Lung (tissue), 12 donors: ENCODE data around the gene HYI. TPM values are rescaled to one million over a fixed set of nuclear protein-coding genes. Genes with fewer than 3 reads are reported as not detected.

Experiments
- ATAC-seq: fragments of 200-7000 bp; cut with Tn5 transposase; one replicate; pipeline ENCODE4 v1.9.1; 2020; ENCODE audit warnings: moderate number of reproducible peaks; ENCODE audit not compliant: insufficient read depth, low FRiP score
- DNase-seq, 3 donors: peaks; one replicate each; pipeline ENCODE4 v3.0.0-alpha.2; 2013 to 2017
- H3K27ac ChIP-seq, 2 donors: one replicate each; pipeline ENCODE4 v1.5.1; 2013; ENCODE audit warnings: mild to moderate bottlenecking in 2 of 2, moderate library complexity in 2 of 2, control low read depth in 1 of 2, inconsistent platforms in 1 of 2, low read depth in 1 of 2, low read length in 1 of 2
- H3K27me3 ChIP-seq, 3 donors: one replicate each; pipeline ENCODE4 v1.5.1; 2013; ENCODE audit warnings: low read length in 2 of 3; ENCODE audit not compliant: control insufficient read depth in 3 of 3, insufficient read depth in 3 of 3
- H3K36me3 ChIP-seq, 4 donors: one replicate each; pipeline ENCODE4 v1.5.1; 2013; ENCODE audit warnings: low read length in 4 of 4, mild to moderate bottlenecking in 1 of 4, moderate library complexity in 1 of 4; ENCODE audit not compliant: control insufficient read depth in 4 of 4, insufficient read depth in 4 of 4
- H3K4me1 ChIP-seq, 5 donors: one replicate each; pipeline ENCODE4 v1.5.1; 2013; ENCODE audit warnings: low read length in 5 of 5, mild to moderate bottlenecking in 2 of 5, moderate library complexity in 1 of 5; ENCODE audit not compliant: control insufficient read depth in 5 of 5, insufficient read depth in 5 of 5
- H3K4me3 ChIP-seq: one replicate; pipeline ENCODE4 v1.5.1; 2013; ENCODE audit warnings: mild to moderate bottlenecking, control low read depth, moderate library complexity
- H3K9ac ChIP-seq, 2 donors: one replicate each; pipeline ENCODE4 v1.5.1; 2013; ENCODE audit warnings: low read length in 2 of 2, control low read depth in 1 of 2; ENCODE audit not compliant: insufficient read depth in 1 of 2
- H3K9me3 ChIP-seq, 4 donors: one replicate each; pipeline ENCODE4 v1.5.1; 2013; ENCODE audit warnings: low read length in 3 of 4, mild to moderate bottlenecking in 1 of 4, moderate library complexity in 1 of 4; ENCODE audit not compliant: control insufficient read depth in 4 of 4, insufficient read depth in 3 of 4
- WGBS, 2 donors: extraction: QIAGEN DNeasy Blood & Tissue Kit; methylation state at CpG; one replicate each; pipeline ENCODE4 v1.1.7; 2013; 5-methylcytosine and 5-hydroxymethylcytosine counted together
- polyA plus RNA-seq, 2 donors: library from polyadenylated mRNA; stranded (reverse); fragments of 200-250 nt; gene quantifications; one replicate each; pipeline ENCODE4 v1.2.1, GENCODE V29; 2013
- total RNA-seq, 2 donors: library from RNA; depleted of rRNA in 1 of 2; stranded (reverse); fragments of >200 nt in 1 of 2; gene quantifications; one replicate each; pipeline ENCODE4 v1.2.1, GENCODE V29; 2014 to 2021
- TF ChIP-seq, protein P1 (sequence below): IDR thresholded peaks from 2 replicates; pipeline ENCODE4 v1.5.1; 2012; ENCODE audit warnings: mild to moderate bottlenecking; ENCODE audit errors: control extremely low read depth, extremely low read depth
- donor health status: control.
- donor health status: control.
- donor health status: Bipolar disorder and iron deficiency.
- donor health status: healthy.
- donor health status: DM: yes; HTN: yes; CAD: no.

Gene HYI
- total and polyA plus RNA-seq, 4 donors: 35.8 to 103 (median 69.4) TPM

GRCh38 chr1:43442756-43443155, 11.0 kb downstream of the HYI start:
- DNase-seq (peak in 1 of 3 donors; percentile 10), ATAC-seq (no peak)
- H3K9me3 ChIP-seq: no peaks in the 10 kb centered on the region
- H3K27me3 ChIP-seq: no peaks in the 10 kb centered on the region
- no peak overlapping the region for H3K27ac ChIP-seq
- H3K4me1 ChIP-seq: peaks cover 0 to 5% (median 0%) of the 10 kb centered on the region in 5 donors
- peaks cover 8 to 73% (median 52%) of the 10 kb centered on the region in 4 donors for H3K36me3 ChIP-seq
- no peak overlapping the region for H3K9ac ChIP-seq
- TF ChIP-seq, protein P1, sequence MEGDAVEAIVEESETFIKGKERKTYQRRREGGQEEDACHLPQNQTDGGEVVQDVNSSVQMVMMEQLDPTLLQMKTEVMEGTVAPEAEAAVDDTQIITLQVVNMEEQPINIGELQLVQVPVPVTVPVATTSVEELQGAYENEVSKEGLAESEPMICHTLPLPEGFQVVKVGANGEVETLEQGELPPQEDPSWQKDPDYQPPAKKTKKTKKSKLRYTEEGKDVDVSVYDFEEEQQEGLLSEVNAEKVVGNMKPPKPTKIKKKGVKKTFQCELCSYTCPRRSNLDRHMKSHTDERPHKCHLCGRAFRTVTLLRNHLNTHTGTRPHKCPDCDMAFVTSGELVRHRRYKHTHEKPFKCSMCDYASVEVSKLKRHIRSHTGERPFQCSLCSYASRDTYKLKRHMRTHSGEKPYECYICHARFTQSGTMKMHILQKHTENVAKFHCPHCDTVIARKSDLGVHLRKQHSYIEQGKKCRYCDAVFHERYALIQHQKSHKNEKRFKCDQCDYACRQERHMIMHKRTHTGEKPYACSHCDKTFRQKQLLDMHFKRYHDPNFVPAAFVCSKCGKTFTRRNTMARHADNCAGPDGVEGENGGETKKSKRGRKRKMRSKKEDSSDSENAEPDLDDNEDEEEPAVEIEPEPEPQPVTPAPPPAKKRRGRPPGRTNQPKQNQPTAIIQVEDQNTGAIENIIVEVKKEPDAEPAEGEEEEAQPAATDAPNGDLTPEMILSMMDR: no peak
- no peak overlapping the region for H3K4me3 ChIP-seq
- 92 to 95% methylated on average over 12 of the region's 12 CpGs for WGBS, 2 donors

GRCh38 chr1:43441894-43442637, 11.7 kb downstream of the HYI start:
- TF ChIP-seq, protein P1: no peak
- Histone ChIP-seq H3K9me3 (no peaks in the 10 kb centered on the region), H3K9ac (no peak overlapping the region), H3K4me3 (no peak overlapping the region), H3K36me3 (peaks cover 5 to 70% (median 50%) of the 10 kb centered on the region in 4 donors), H3K27me3 (no peaks in the 10 kb centered on the region), H3K4me1 (peaks cover 0 to 5% (median 0%) of the 10 kb centered on the region in 5 donors), H3K27ac (no peak overlapping the region)
- 95% methylated on average over 18 of the region's 18 CpGs for WGBS, 2 donors
- DNase-seq (peak in 1 of 3 donors; percentile 9), ATAC-seq (no peak)

DNA sequence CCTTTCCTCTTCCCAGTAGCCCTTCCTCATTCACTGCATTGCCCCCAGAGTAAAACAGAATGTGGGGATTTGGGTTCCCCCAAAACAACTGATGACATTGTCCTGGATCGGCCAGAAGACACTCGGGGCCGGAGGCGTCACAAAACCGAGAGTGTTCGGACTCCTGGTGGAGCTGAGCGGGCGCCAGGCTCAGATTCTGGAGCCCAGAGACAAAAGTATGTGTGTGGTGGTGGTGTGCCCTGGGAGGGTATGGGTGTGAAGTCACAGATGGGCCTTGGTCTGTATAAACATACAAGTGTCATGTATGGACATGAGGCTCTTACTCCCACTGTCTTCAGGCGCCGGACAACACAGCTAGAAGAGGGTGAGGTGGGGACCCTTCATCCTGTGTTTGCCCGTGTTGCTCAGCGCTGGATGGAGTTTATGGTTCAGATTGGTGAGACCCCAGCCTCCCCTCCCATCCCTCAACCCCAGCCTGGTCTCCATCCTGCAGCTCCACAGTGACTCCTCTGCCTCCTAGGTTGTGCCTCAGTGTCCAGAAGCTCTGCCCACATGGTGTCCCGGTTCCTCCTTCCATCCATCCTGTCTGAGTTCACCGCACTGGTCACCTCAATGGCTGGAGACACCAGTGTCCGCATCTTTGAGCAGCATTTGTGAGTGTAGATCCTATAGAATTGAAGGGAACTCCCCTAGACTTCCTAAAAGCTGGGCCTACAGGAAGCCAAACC, 12.4 kb downstream of the HYI start:
- Histone ChIP-seq H3K27ac (no peak overlapping the region), H3K36me3 (peaks cover 5 to 65% (median 47%) of the 10 kb centered on the region in 4 donors), H3K4me1 (peaks cover 0 to 5% (median 0%) of the 10 kb centered on the region in 5 donors), H3K27me3 (no peaks in the 10 kb centered on the region), H3K9me3 (no peaks in the 10 kb centered on the region), H3K4me3 (no peak overlapping the region), H3K9ac (no peak overlapping the region)
- TF ChIP-seq, protein P1: no peak
- WGBS, 2 donors: 97% methylated on average over 15 of the region's 15 CpGs
- DNase-seq (peak in 1 of 3 donors; percentile 9), ATAC-seq (no peak)
